ENCODE measurements around the gene NECTIN1.

GRCh38 chr11:119759324-119759723, 30.3 kb upstream of the NECTIN1 start:
- TF ChIP-seq, protein P1, sequence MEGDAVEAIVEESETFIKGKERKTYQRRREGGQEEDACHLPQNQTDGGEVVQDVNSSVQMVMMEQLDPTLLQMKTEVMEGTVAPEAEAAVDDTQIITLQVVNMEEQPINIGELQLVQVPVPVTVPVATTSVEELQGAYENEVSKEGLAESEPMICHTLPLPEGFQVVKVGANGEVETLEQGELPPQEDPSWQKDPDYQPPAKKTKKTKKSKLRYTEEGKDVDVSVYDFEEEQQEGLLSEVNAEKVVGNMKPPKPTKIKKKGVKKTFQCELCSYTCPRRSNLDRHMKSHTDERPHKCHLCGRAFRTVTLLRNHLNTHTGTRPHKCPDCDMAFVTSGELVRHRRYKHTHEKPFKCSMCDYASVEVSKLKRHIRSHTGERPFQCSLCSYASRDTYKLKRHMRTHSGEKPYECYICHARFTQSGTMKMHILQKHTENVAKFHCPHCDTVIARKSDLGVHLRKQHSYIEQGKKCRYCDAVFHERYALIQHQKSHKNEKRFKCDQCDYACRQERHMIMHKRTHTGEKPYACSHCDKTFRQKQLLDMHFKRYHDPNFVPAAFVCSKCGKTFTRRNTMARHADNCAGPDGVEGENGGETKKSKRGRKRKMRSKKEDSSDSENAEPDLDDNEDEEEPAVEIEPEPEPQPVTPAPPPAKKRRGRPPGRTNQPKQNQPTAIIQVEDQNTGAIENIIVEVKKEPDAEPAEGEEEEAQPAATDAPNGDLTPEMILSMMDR (conservative IDR thresholded peaks at IDR 0.05; ENCODE audit: low read depth, low read length), result no peak
- TF ChIP-seq POLR2A (IDR thresholded peaks at IDR 0.05; ENCODE audit: low read depth, low read length) (no peak), RFX5 (IDR thresholded peaks at IDR 0.05; ENCODE audit: low read depth, low read length) (no peak), ELK1 (IDR thresholded peaks at IDR 0.05; ENCODE audit: borderline replicate concordance, low read depth, low read length) (no peak), SMC3 (IDR thresholded peaks at IDR 0.05; ENCODE audit: low read depth, low read length) (no peak), MXI1 (IDR thresholded peaks at IDR 0.05; ENCODE audit: borderline replicate concordance, low read depth, low read length) (no peak), MAFK (IDR thresholded peaks at IDR 0.05; ENCODE audit: low read depth, low read length) (no peak), FOS (IDR thresholded peaks at IDR 0.05; ENCODE audit: low read depth, low read length) (no peak)
- TF ChIP-seq, protein P2, sequence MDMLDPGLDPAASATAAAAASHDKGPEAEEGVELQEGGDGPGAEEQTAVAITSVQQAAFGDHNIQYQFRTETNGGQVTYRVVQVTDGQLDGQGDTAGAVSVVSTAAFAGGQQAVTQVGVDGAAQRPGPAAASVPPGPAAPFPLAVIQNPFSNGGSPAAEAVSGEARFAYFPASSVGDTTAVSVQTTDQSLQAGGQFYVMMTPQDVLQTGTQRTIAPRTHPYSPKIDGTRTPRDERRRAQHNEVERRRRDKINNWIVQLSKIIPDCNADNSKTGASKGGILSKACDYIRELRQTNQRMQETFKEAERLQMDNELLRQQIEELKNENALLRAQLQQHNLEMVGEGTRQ (IDR thresholded peaks at IDR 0.05; ENCODE audit: low read depth, low read length), result no peak

Data from IMR-90 (cell line).